Fibroblast of the aortic adventitia (primary cell): ENCODE measurements around the gene HSPA12A. TPM values are rescaled to one million over a fixed set of nuclear protein-coding genes. Genes with fewer than 3 reads are reported as not detected.

ENCODE experiments used
- DNase-seq: peaks from one replicate; pipeline ENCODE4 v3.0.0-alpha.2; 2010; ENCODE audit warnings: low read depth
- H3K4me3 ChIP-seq: 2 replicates; pipeline ENCODE4 v1.5.1; 2011; ENCODE audit warnings: low read depth, mild to moderate bottlenecking, control low read depth, low read length, moderate library complexity
- CTCF ChIP-seq: IDR thresholded peaks from 2 replicates; pipeline ENCODE4 v1.5.1; 2011; ENCODE audit warnings: mild to moderate bottlenecking, low read length, control low read depth, inconsistent platforms; ENCODE audit not compliant: insufficient read depth
- total RNA-seq: library from RNA; depleted of rRNA; stranded (reverse); fragments of >200 nt; gene quantifications from 2 replicates; pipeline ENCODE4 v1.2.3, GENCODE V29; 2012; ENCODE audit warnings: low replicate concordance

Gene HSPA12A
- total RNA-seq, 1 donor = 10.3 TPM

- no peak for DNase-seq
- no peak overlapping the region for H3K4me3 ChIP-seq
- no peak for TF ChIP-seq CTCF
These were observed 63.0 kb downstream of the HSPA12A start for GRCh38 chr10:116679351-116679750.

- no peak for DNase-seq
- no peak for TF ChIP-seq CTCF
- H3K4me3 ChIP-seq = no peak overlapping the region
These were observed 65.7 kb downstream of the HSPA12A start for GRCh38 chr10:116676633-116677032.

- no peak overlapping the region for H3K4me3 ChIP-seq
- no peak for DNase-seq
- TF ChIP-seq CTCF = no peak
These were observed 66.2 kb downstream of the HSPA12A start for GRCh38 chr10:116676118-116676517.

GRCh38 chr10:116674901-116675423 lies 67.4 kb downstream of the HSPA12A start:
- no peak overlapping the region for H3K4me3 ChIP-seq
- no peak for TF ChIP-seq CTCF
- DNase-seq = no peak

- no peak overlapping the region for H3K4me3 ChIP-seq
- TF ChIP-seq CTCF = no peak
- DNase-seq = no peak
These were observed 68.5 kb downstream of the HSPA12A start for GRCh38 chr10:116673866-116674265.

GRCh38 chr10:116672891-116673290 lies 69.5 kb downstream of the HSPA12A start:
- no peak for DNase-seq
- H3K4me3 ChIP-seq = no peak overlapping the region
- TF ChIP-seq CTCF = no peak

- no peak for TF ChIP-seq CTCF
- DNase-seq = peak; percentile 12
- no peak overlapping the region for H3K4me3 ChIP-seq
These were observed 71.0 kb downstream of the HSPA12A start for GRCh38 chr10:116671274-116671926.
